Body of pancreas (tissue), 4 donors: Measurements from ENCODE around the gene TMEM269. TPM values are rescaled to one million over a fixed set of nuclear protein-coding genes. Genes with fewer than 3 reads are reported as not detected.
"Not testable (repeated sequence)": the region's sequence is repeated elsewhere in the genome, so short reads cannot be mapped to it uniquely, and the experiment has no call there.

ENCODE experiments used
- ATAC-seq: fragments of 150-250 bp; one replicate; pipeline ENCODE4 v1.9.1; 2016
- DNase-seq, 4 donors: peaks; one replicate each; pipeline ENCODE4 v3.0.0-alpha.2; 2019
- H3K27ac ChIP-seq, 4 donors: fragments of 200-600 bp; sonication (generic); 1 replicate in 3 of 4; 2 replicates in 1 of 4; pipeline versions ENCODE4 v1.5.1 to v1.6.1; 2016 to 2019; ENCODE audit warnings: mild to moderate bottlenecking in 1 of 4, mixed read lengths in 1 of 4, moderate library complexity in 1 of 4
- H3K27me3 ChIP-seq, 2 donors: fragments of 200-600 bp; sonication (generic); one replicate each; pipeline ENCODE4 v1.6.0; 2016; ENCODE audit warnings: mild to moderate bottlenecking in 1 of 2
- H3K36me3 ChIP-seq, 2 donors: fragments of 200-600 bp; sonication (generic); replicated peaks in 1 of 2; 2 replicates each; pipeline ENCODE4 v1.5.1; 2016; ENCODE audit warnings: low read depth in 2 of 2; ENCODE audit not compliant: insufficient read depth in 1 of 2
- H3K4me1 ChIP-seq: fragments of 200-600 bp; sonication (generic); one replicate; pipeline ENCODE4 v1.6.0; 2016
- H3K4me3 ChIP-seq, 2 donors: fragments of 200-600 bp; sonication (generic); 1 replicate in 1 of 2; 2 replicates in 1 of 2; pipeline ENCODE4 v1.5.1; 2016 to 2019
- H3K9me3 ChIP-seq, 3 donors: fragments of 200-600 bp; sonication (generic); 1 replicate in 2 of 3; 2 replicates in 1 of 3; pipeline ENCODE4 v1.5.1; 2016
- POLR2A ChIP-seq, 3 donors: fragments of 450-650 bp; IDR thresholded peaks; one replicate each; pipeline ENCODE4 v1.6.1; 2016; ENCODE audit warnings: antibody characterized with exemption in 3 of 3, mild to moderate bottlenecking in 2 of 3
- WGBS, 2 donors: methylation state at CpG; one replicate each; pipeline ENCODE4 v1.1.5; 2017; 5-methylcytosine and 5-hydroxymethylcytosine counted together
- intact Hi-C: fragments of 100-400 bp; cut with DNase I; formaldehyde crosslinking; loops from one replicate; pipeline ENCODE4 v1.15.1; 2023
- total RNA-seq, 2 donors: library from RNA; depleted of rRNA; stranded (reverse); fragments of >200 nt; gene quantifications; one replicate each; pipeline ENCODE4 v1.1.0, GENCODE V29; 2016
- TF ChIP-seq, protein P1 (sequence below), 7 experiments: fragments of 450-650 bp in 4 of 7; fragments of 200-600 bp in 3 of 7; sonication (generic) in 3 of 7; IDR thresholded peaks; one replicate each; pipeline ENCODE4 v1.5.1; 2016 to 2019; ENCODE audit warnings: antibody characterized with exemption in 7 of 7

TMEM269 gene
- total RNA-seq, 2 donors from 2014 or later: not detected

DNA sequence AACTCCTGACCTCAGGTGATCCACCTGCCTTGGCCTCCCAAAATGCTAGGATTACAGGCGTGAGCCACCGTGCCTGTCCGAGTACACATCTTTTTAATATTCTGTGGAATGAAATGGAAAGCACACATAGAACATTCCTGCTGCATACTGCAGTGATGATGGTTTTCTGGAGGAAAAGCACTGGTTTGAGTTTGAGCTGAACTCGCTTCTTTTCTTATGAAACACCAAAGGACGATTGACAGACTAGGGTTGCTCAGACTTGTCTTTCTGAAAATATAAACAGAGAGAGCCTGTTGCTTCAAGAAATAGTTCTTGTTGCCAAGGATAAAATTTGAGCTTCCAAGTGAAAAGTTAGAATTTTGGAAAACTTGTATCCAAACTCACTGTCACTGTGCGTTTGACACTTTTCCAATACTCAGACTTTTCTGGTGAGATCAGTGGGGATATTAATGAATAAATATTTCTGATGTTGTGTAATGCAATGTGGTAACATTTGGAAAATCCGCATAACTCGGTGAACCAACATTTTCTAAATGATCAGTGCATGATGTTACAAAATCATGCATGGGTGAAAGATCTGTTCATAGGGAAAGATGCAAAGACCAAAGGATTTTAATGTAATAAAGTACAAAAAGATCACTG, 17.2 kb downstream of the TMEM269 start:
- Histone ChIP-seq H3K4me1 (no peaks in the 10 kb centered on the region), H3K27ac (no peak overlapping the region), H3K27me3 (no peaks in the 10 kb centered on the region), H3K4me3 (no peak overlapping the region), H3K36me3 (no peaks in the 10 kb centered on the region), H3K9me3 (no peaks in the 10 kb centered on the region)
- no peak for TF ChIP-seq POLR2A (IDR thresholded peaks at IDR 0.05)
- TF ChIP-seq, protein P1, sequence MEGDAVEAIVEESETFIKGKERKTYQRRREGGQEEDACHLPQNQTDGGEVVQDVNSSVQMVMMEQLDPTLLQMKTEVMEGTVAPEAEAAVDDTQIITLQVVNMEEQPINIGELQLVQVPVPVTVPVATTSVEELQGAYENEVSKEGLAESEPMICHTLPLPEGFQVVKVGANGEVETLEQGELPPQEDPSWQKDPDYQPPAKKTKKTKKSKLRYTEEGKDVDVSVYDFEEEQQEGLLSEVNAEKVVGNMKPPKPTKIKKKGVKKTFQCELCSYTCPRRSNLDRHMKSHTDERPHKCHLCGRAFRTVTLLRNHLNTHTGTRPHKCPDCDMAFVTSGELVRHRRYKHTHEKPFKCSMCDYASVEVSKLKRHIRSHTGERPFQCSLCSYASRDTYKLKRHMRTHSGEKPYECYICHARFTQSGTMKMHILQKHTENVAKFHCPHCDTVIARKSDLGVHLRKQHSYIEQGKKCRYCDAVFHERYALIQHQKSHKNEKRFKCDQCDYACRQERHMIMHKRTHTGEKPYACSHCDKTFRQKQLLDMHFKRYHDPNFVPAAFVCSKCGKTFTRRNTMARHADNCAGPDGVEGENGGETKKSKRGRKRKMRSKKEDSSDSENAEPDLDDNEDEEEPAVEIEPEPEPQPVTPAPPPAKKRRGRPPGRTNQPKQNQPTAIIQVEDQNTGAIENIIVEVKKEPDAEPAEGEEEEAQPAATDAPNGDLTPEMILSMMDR (IDR thresholded peaks at IDR 0.05): no peak
- DNase-seq: no peak
- WGBS, 2 donors: 80 to 87% methylated on average over 8 of the region's 8 CpGs
- intact Hi-C loops: no loop called here
- ATAC-seq: no peak

DNA sequence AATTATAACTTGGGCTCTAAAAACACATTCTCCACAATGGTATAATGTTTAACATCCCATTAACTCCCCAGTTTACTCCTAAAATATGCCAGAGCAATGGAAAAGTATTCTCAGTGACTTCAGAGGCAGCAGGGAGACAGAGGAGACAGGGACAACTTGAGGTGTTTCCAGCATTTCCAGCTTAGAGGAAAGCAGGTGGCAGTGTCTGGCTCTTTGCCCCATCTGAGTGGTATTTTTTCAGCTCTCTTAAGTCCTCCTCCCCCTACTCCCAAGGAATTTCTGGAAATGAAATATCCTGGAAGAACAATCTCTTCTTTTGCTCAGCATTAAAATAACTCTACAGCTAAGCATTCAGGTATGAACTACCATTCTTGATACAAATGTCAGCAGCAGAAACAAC, 21.4 kb downstream of the TMEM269 start:
- DNase-seq: no peak
- no peaks in the 10 kb centered on the region for H3K27me3 ChIP-seq
- H3K36me3 ChIP-seq: no peaks in the 10 kb centered on the region
- intact Hi-C loops: no loop called here
- no peaks in the 10 kb centered on the region for H3K4me1 ChIP-seq
- no peaks in the 10 kb centered on the region for H3K9me3 ChIP-seq
- ATAC-seq: no peak
- TF ChIP-seq POLR2A (IDR thresholded peaks at IDR 0.05): no peak
- TF ChIP-seq, protein P1 (IDR thresholded peaks at IDR 0.05): no peak
- H3K27ac ChIP-seq: no peak overlapping the region
- no peak overlapping the region for H3K4me3 ChIP-seq

DNA sequence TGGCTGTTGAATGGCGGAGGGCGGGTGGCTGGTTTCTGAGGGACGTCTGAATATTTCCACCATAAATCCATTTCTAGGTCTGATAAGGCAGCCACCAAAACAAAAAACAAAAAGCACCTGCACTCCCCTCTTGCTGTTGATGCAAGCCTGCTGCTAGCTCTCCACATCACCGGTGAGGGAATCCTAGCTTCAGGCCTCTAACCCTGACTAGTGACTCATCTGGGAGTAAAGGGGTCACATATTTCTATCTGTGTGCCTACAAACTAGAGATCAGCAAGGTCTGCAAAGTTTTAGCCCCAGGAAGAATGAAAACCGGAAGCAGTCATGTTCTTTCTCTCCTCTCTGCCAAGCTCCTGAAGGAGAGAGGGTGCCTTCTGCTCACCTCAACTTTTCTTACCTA, 21.8 kb downstream of the TMEM269 start:
- Histone ChIP-seq H3K36me3 (no peaks in the 10 kb centered on the region), H3K9me3 (no peaks in the 10 kb centered on the region), H3K27ac (no peak overlapping the region), H3K27me3 (no peaks in the 10 kb centered on the region), H3K4me3 (no peak overlapping the region), H3K4me1 (no peaks in the 10 kb centered on the region)
- DNase-seq (no peak), ATAC-seq (no peak)
- TF ChIP-seq POLR2A (IDR thresholded peaks at IDR 0.05): no peak
- TF ChIP-seq, protein P1 (IDR thresholded peaks at IDR 0.05): no peak
- 86 to 88% methylated on average over 5 of the region's 5 CpGs for WGBS, 2 donors
- intact Hi-C loops: no loop called here

DNA sequence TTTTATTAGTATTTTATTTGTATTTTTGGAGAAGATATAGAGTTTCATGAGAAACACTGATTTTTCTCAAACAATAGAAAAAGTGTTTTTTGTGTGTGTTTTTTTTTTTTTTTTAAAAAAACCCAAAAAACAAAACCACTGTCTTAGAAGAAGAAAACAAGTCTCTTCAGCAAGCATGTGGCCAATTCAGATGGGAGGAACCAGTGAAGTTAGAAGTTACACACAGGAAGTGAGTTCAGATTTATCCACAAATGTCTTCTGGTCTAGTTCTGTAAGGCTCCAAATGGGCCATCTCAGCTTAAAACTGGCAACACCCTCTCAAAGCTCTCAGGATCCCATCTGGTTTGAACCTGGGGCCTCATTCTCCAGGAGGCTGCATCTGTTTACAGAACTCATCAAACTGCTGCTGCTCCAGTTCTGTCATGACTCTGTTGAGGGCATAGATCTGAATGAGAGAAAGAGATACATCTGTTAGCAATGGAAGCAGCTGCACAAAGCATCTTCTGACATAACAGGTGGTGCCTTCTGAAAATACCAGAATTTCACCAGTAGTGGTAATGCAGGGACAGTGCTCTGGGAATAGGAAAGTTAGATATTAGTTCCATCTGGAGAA, 22.4 kb downstream of the TMEM269 start:
- Histone ChIP-seq H3K9me3 (no peaks in the 10 kb centered on the region), H3K36me3 (no peaks in the 10 kb centered on the region), H3K27me3 (no peaks in the 10 kb centered on the region), H3K4me1 (no peaks in the 10 kb centered on the region), H3K27ac (no peak overlapping the region), H3K4me3 (no peak overlapping the region)
- ATAC-seq (no peak), DNase-seq (no peak)
- TF ChIP-seq, protein P1 (IDR thresholded peaks at IDR 0.05): no peak
- TF ChIP-seq POLR2A (IDR thresholded peaks at IDR 0.05): no peak
- intact Hi-C loops: no loop called here

DNA sequence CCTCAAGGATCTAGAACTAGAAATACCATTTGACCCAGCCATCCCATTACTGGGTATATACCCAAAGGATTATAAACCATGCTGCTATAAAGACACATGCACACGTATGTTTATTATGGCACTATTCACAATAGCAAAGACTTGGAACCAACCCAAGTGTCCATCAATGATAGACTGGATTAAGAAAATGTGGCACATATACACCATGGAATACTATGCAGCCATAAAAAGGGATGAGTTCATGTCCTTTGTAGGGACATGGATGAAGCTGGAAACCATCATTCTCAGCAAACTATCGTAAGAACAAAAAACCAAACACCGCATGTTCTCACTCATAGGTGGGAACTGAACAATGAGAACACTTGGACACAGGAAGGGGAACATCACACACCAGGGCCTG, 30.0 kb downstream of the TMEM269 start:
- H3K4me1 ChIP-seq: peaks cover 19% of the 10 kb centered on the region
- 92 to 94% methylated on average over 2 to 3 of the region's 3 CpGs for WGBS, 2 donors
- DNase-seq, H3K27me3 ChIP-seq, H3K27ac ChIP-seq, H3K9me3 ChIP-seq, ATAC-seq, H3K36me3 ChIP-seq, H3K4me3 ChIP-seq, intact Hi-C loops: not testable (repeated sequence)
